KMS-11 (cell line): Measurements from ENCODE around the gene MYPOP.

Source experiments
- H2AFZ ChIP-seq: fragments of 200-600 bp; sonication (generic); 2 replicates; pipeline ENCODE4 v1.6.1; 2016; ENCODE audit warnings: antibody characterized with exemption, mixed run types, low read depth
- H3K27ac ChIP-seq: fragments of 200-600 bp; sonication (generic); 2 replicates; pipeline ENCODE4 v1.6.1; 2016; ENCODE audit warnings: mild to moderate bottlenecking, mixed run types
- H3K27me3 ChIP-seq: fragments of 200-600 bp; sonication (generic); 2 replicates; pipeline ENCODE4 v1.6.1; 2017; ENCODE audit warnings: mild to moderate bottlenecking, low read depth, mixed run types, moderate library complexity; ENCODE audit not compliant: insufficient read depth
- H3K36me3 ChIP-seq: fragments of 200-600 bp; sonication (generic); 2 replicates; pipeline ENCODE4 v1.6.1; 2017; ENCODE audit warnings: mild to moderate bottlenecking, mixed run types; ENCODE audit not compliant: insufficient read depth
- H3K4me1 ChIP-seq: fragments of 200-600 bp; sonication (generic); 2 replicates; pipeline ENCODE4 v1.6.1; 2016; ENCODE audit warnings: mild to moderate bottlenecking, low read depth, mixed run types; ENCODE audit not compliant: poor library complexity, severe bottlenecking
- H3K4me2 ChIP-seq: fragments of 200-600 bp; sonication (generic); 2 replicates; pipeline ENCODE4 v1.7.0; 2016; ENCODE audit warnings: mild to moderate bottlenecking, mixed run types
- H3K4me3 ChIP-seq: fragments of 200-600 bp; sonication (generic); IDR thresholded peaks from 2 replicates; pipeline ENCODE4 v1.6.1; 2017; ENCODE audit warnings: low read depth, low read length, mixed read lengths; ENCODE audit not compliant: insufficient read depth
- H3K79me2 ChIP-seq: fragments of 200-600 bp; sonication (generic); 2 replicates; pipeline ENCODE4 v1.6.1; 2016; ENCODE audit warnings: low read depth, mixed run types; ENCODE audit not compliant: insufficient read depth
- H3K9ac ChIP-seq: fragments of 200-600 bp; sonication (generic); 2 replicates; pipeline ENCODE4 v1.6.1; 2016; ENCODE audit warnings: mild to moderate bottlenecking, mixed run types
- H4K20me1 ChIP-seq: fragments of 200-600 bp; sonication (generic); 2 replicates; pipeline ENCODE4 v1.6.1; 2016; ENCODE audit warnings: mild to moderate bottlenecking, mixed run types; ENCODE audit not compliant: insufficient read depth
- CTCF ChIP-seq: fragments of 200-600 bp; sonication (generic); conservative IDR thresholded peaks from 2 replicates; pipeline ENCODE4 v1.6.1; 2017; ENCODE audit warnings: low read depth, mild to moderate bottlenecking, antibody characterized with exemption, low read length, moderate library complexity, mixed read lengths

The MYPOP gene

DNA sequence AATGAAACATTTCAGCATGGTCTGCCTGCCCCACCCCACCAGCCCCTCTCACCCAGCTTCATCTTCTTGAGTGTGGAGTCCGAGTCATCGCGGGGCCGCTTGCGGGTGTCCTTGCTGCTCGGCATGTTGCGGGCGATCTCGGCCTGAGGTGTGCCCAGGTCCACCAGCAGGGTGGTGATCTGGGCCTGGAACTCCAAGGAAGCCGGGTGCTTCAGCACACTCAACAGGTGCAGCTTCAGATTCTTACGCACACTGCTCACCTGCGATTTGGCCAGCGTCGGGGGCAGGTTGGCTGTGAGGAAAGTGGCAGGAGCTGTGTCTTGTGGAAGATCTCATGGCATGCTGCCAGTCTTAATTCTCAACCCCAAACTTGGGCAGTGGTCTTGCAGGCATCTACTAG is 60.2 kb downstream of the MYPOP start:
- TF ChIP-seq CTCF = no peak
- no peak overlapping the region for H3K9ac ChIP-seq
- H3K4me2 ChIP-seq = no peak overlapping the region
- H3K4me3 ChIP-seq = no peak overlapping the region
- no peaks in the 10 kb centered on the region for H3K27me3 ChIP-seq
- H3K27ac ChIP-seq = no peak overlapping the region
- H3K4me1 ChIP-seq = no peaks in the 10 kb centered on the region
- H3K36me3 ChIP-seq = peaks cover 19% of the 10 kb centered on the region; the same call in 1 of the 2 replicates
- no peak overlapping the region for H2AFZ ChIP-seq
- no peaks in the 10 kb centered on the region for H3K79me2 ChIP-seq
- no peaks in the 10 kb centered on the region for H4K20me1 ChIP-seq
